Peyer's patch (tissue), 4 donors: Measurements from ENCODE around the gene SERPINB12. TPM values are rescaled to one million over a fixed set of nuclear protein-coding genes. Genes with fewer than 3 reads are reported as not detected.
A peak's percentile ranks its signal among the peaks of the same experiment; 100 is the strongest.

Source experiments
- DNase-seq, 3 donors: peaks; one replicate each; pipeline ENCODE4 v3.0.0-alpha.2; 2017 to 2019
- H3K27ac ChIP-seq, 4 donors: fragments of 200-600 bp; sonication (generic); one replicate each; pipeline ENCODE4 v1.5.1; 2016 to 2019
- H3K27me3 ChIP-seq, 2 donors: fragments of 200-600 bp; sonication (generic); one replicate each; pipeline ENCODE4 v1.5.1; 2019
- H3K36me3 ChIP-seq, 3 donors: fragments of 200-600 bp; sonication (generic); one replicate each; pipeline ENCODE4 v1.5.1; 2016 to 2019
- H3K4me1 ChIP-seq, 4 donors: fragments of 200-600 bp; sonication (generic); one replicate each; pipeline ENCODE4 v1.5.1; 2016 to 2019
- H3K4me3 ChIP-seq, 4 donors: fragments of 200-600 bp; sonication (generic); 1 replicate in 3 of 4; 2 replicates in 1 of 4; pipeline ENCODE4 v1.5.1; 2016 to 2019; ENCODE audit warnings: mild to moderate bottlenecking in 1 of 4
- H3K9me3 ChIP-seq, 4 donors: fragments of 200-600 bp; sonication (generic); one replicate each; pipeline ENCODE4 v1.5.1; 2016 to 2019; ENCODE audit warnings: mild to moderate bottlenecking in 1 of 4
- CTCF ChIP-seq, 6 experiments: fragments of 450-650 bp in 4 of 6; fragments of 200-600 bp in 2 of 6; sonication (generic) in 1 of 6; IDR thresholded peaks; one replicate each; pipeline ENCODE4 v1.5.1; 2017 to 2019; ENCODE audit warnings: antibody characterized with exemption in 6 of 6, mild to moderate bottlenecking in 3 of 6, moderate library complexity in 1 of 6
- POLR2A ChIP-seq, 2 donors: fragments of 450-650 bp; IDR thresholded peaks; one replicate each; pipeline ENCODE4 v1.5.1; 2017; ENCODE audit warnings: antibody characterized with exemption in 2 of 2, mild to moderate bottlenecking in 2 of 2, moderate library complexity in 2 of 2
- total RNA-seq, 4 donors: library from RNA; depleted of rRNA; stranded (reverse); fragments of >200 nt; gene quantifications; one replicate each; pipeline ENCODE4 v1.1.0, GENCODE V29; 2016

The SERPINB12 gene
- total RNA-seq, 4 donors from 2014 or later = not detected

- DNase-seq = no peak
- Histone ChIP-seq H3K9me3 (no peaks in the 10 kb centered on the region), H3K4me1 (no peaks in the 10 kb centered on the region), H3K36me3 (no peaks in the 10 kb centered on the region), H3K27ac (no peak overlapping the region), H3K27me3 (no peaks in the 10 kb centered on the region), H3K4me3 (no peak overlapping the region)
- TF ChIP-seq CTCF (IDR thresholded peaks at IDR 0.05) (no peak), POLR2A (IDR thresholded peaks at IDR 0.05) (no peak)
Observed at GRCh38 chr18:63508596-63508995, 33.6 kb upstream of the SERPINB12 start.

- TF ChIP-seq CTCF (IDR thresholded peaks at IDR 0.05) (peak in 3 of 6 experiments; percentile 16 to 25 (median 21)), POLR2A (IDR thresholded peaks at IDR 0.05) (no peak)
- Histone ChIP-seq H3K36me3 (no peaks in the 10 kb centered on the region), H3K27me3 (no peaks in the 10 kb centered on the region), H3K4me1 (no peaks in the 10 kb centered on the region), H3K9me3 (no peaks in the 10 kb centered on the region), H3K4me3 (no peak overlapping the region), H3K27ac (no peak overlapping the region)
- DNase-seq = no peak
Observed at GRCh38 chr18:63511285-63511684, 30.9 kb upstream of the SERPINB12 start.

- Histone ChIP-seq H3K4me1 (no peaks in the 10 kb centered on the region), H3K27me3 (no peaks in the 10 kb centered on the region), H3K4me3 (no peak overlapping the region), H3K9me3 (no peaks in the 10 kb centered on the region), H3K27ac (no peak overlapping the region), H3K36me3 (no peaks in the 10 kb centered on the region)
- no peak for DNase-seq
- TF ChIP-seq CTCF (IDR thresholded peaks at IDR 0.05) (no peak), POLR2A (IDR thresholded peaks at IDR 0.05) (no peak)
Observed at GRCh38 chr18:63514326-63514725, 27.8 kb upstream of the SERPINB12 start.

GRCh38 chr18:63514888-63515678 lies 27.1 kb upstream of the SERPINB12 start:
- no peak for TF ChIP-seq POLR2A (IDR thresholded peaks at IDR 0.05)
- TF ChIP-seq CTCF (IDR thresholded peaks at IDR 0.05) = no peak
- no peak overlapping the region for H3K27ac ChIP-seq
- H3K4me3 ChIP-seq = no peak overlapping the region
- no peaks in the 10 kb centered on the region for H3K9me3 ChIP-seq
- H3K4me1 ChIP-seq = no peaks in the 10 kb centered on the region
- no peaks in the 10 kb centered on the region for H3K27me3 ChIP-seq
- H3K36me3 ChIP-seq = no peaks in the 10 kb centered on the region
- DNase-seq = no peak

GRCh38 chr18:63515801-63516200 lies 26.4 kb upstream of the SERPINB12 start:
- TF ChIP-seq POLR2A (IDR thresholded peaks at IDR 0.05) = no peak
- TF ChIP-seq CTCF (IDR thresholded peaks at IDR 0.05) = no peak
- no peak for DNase-seq
- Histone ChIP-seq H3K4me1 (no peaks in the 10 kb centered on the region), H3K9me3 (no peaks in the 10 kb centered on the region), H3K36me3 (no peaks in the 10 kb centered on the region), H3K4me3 (no peak overlapping the region), H3K27ac (no peak overlapping the region), H3K27me3 (no peaks in the 10 kb centered on the region)
